GM12878 (cell line): ENCODE data around the gene IPP. TPM values are rescaled to one million over a fixed set of nuclear protein-coding genes. Genes with fewer than 3 reads are reported as not detected.

Experiments used
- ATAC-seq: fragments of 200-7000 bp; cut with Tn5 transposase; 3 replicates; pipeline ENCODE4 v1.9.1; 2020; ENCODE audit warnings: mild to moderate bottlenecking, moderate library complexity
- BruUV-seq: library from RNA; stranded (reverse); fragments of 400-500 nt; replicated peaks from 2 replicates; lab custom pipeline; 2021; lab: Mats Ljungman, UMichigan
- CTCF ChIA-PET: fragments of 300-600 bp; sonication (Branson Sonifier 250); formaldehyde crosslinking; extraction: SDS; loops from one replicate; lab custom pipeline; 2021; ENCODE audit warnings: inconsistent platforms; lab: Yijun Ruan, JAX
- POLR2A ChIA-PET: fragments of 350-600 bp; formaldehyde crosslinking; extraction: SDS; loops from one replicate; lab custom pipeline; 2021; ENCODE audit warnings: inconsistent platforms; lab: Charles Lee
- RAD21 ChIA-PET: fragments of 300-600 bp; sonication (Branson Sonifier 250); formaldehyde crosslinking; loops from one replicate; lab custom pipeline; 2023; ENCODE audit warnings: antibody characterized with exemption; ENCODE audit not compliant: unreplicated experiment; lab: Charles Lee
- SMC1A ChIA-PET: fragments of 300-600 bp; sonication (Branson Sonifier 250); formaldehyde crosslinking; loops from one replicate; lab custom pipeline; 2023; ENCODE audit not compliant: unreplicated experiment, uncharacterized antibody; lab: Charles Lee
- DNase-seq: peaks from one replicate; pipeline ENCODE4 v3.0.0-alpha.2; 2011; ENCODE audit warnings: low read depth, low spot score
- FAIRE-seq: peaks from 3 replicates; lab custom pipeline; 2011; peaks lifted over from hg19 to GRCh38; lab: Jason Lieb, UNC
- H2AFZ ChIP-seq: 2 replicates; pipeline ENCODE4 v1.6.0; 2011; ENCODE audit warnings: low read depth, low read length, control low read depth; ENCODE audit not compliant: control insufficient read depth
- H3K27ac ChIP-seq: 2 replicates; pipeline ENCODE4 v1.5.1; 2011; ENCODE audit warnings: control low read depth; ENCODE audit not compliant: control insufficient read depth, insufficient read depth
- H3K27me3 ChIP-seq, 2 experiments: replicated peaks in 1 of 2; 2 replicates each; pipeline versions ENCODE4 v1.6.0 to v1.6.1; 2011; ENCODE audit warnings: low read length in 1 of 2; ENCODE audit not compliant: control insufficient read depth in 2 of 2, insufficient read depth in 2 of 2
- H3K36me3 ChIP-seq, 2 experiments: 2 replicates each; pipeline ENCODE4 v1.5.1; 2011; ENCODE audit warnings: low read length in 1 of 2; ENCODE audit not compliant: control insufficient read depth in 2 of 2, insufficient read depth in 2 of 2
- H3K4me1 ChIP-seq: 2 replicates; pipeline ENCODE4 v1.6.1; 2011; ENCODE audit warnings: mild to moderate bottlenecking, low read length, moderate library complexity, mixed read lengths; ENCODE audit not compliant: control insufficient read depth, insufficient read depth
- H3K4me2 ChIP-seq: 2 replicates; pipeline ENCODE4 v1.6.0; 2011; ENCODE audit warnings: control low read depth; ENCODE audit not compliant: control insufficient read depth, insufficient read depth
- H3K4me3 ChIP-seq: fragments of 200-600 bp; sonication (generic); 2 replicates; pipeline ENCODE4 v1.5.1; 2016
- H3K79me2 ChIP-seq: 2 replicates; pipeline ENCODE4 v1.6.0; 2011; ENCODE audit warnings: low read length; ENCODE audit not compliant: control insufficient read depth, insufficient read depth
- H3K9ac ChIP-seq: 2 replicates; pipeline ENCODE4 v1.8.0; 2011; ENCODE audit warnings: low read length, control low read depth, mixed read lengths; ENCODE audit not compliant: control insufficient read depth, insufficient read depth
- H3K9me3 ChIP-seq: replicated peaks from 3 replicates; pipeline ENCODE4 v1.5.1; 2011; ENCODE audit warnings: mild to moderate bottlenecking, low read length; ENCODE audit not compliant: control insufficient read depth, insufficient read depth
- H4K20me1 ChIP-seq: 2 replicates; pipeline ENCODE4 v1.6.0; 2011; ENCODE audit not compliant: control insufficient read depth, insufficient read depth
- CBX5 ChIP-seq: sonication (generic); IDR thresholded peaks from 2 replicates; pipeline ENCODE4 v1.6.1; 2016; ENCODE audit warnings: low read depth, moderate library complexity, mild to moderate bottlenecking, inconsistent platforms
- MXI1 ChIP-seq: fragments of 150-350 bp; IDR thresholded peaks from 2 replicates; pipeline ENCODE4 v1.6.1; 2011; ENCODE audit warnings: low read depth, mild to moderate bottlenecking, inconsistent platforms, low read length, improper control_type of control experiment
- NR2C1 ChIP-seq: fragments of 450-650 bp; IDR thresholded peaks from 2 replicates; pipeline ENCODE4 v1.6.1; 2017; ENCODE audit warnings: antibody characterized with exemption, mild to moderate bottlenecking, moderate library complexity
- RB1 ChIP-seq: fragments of 450-650 bp; formaldehyde crosslinking; IDR thresholded peaks from 2 replicates; pipeline ENCODE4 v1.6.1; 2017; ENCODE audit warnings: mild to moderate bottlenecking, borderline replicate concordance
- RFX5 ChIP-seq: IDR thresholded peaks from 2 replicates; pipeline ENCODE4 v1.6.1; 2011; ENCODE audit warnings: low read depth, low read length, improper control_type of control experiment
- SMC3 ChIP-seq: IDR thresholded peaks from 2 replicates; pipeline ENCODE4 v1.6.1; 2011; ENCODE audit warnings: low read length, improper control_type of control experiment, borderline replicate concordance
- SUZ12 ChIP-seq: fragments of 200-600 bp; sonication (generic); IDR thresholded peaks from one replicate; pipeline ENCODE4 v1.6.1; 2018; ENCODE audit warnings: antibody characterized with exemption, mild to moderate bottlenecking; ENCODE audit not compliant: unreplicated experiment
- YY1 ChIP-seq: IDR thresholded peaks from 2 replicates; pipeline ENCODE4 v1.6.1; 2011; ENCODE audit warnings: low read depth, mild to moderate bottlenecking, low read length
- WGBS: methylation state at CpG from one replicate; pipeline ENCODE4 v1.1.6; 2016; ENCODE audit warnings: low lambda C conversion rate; ENCODE audit not compliant: insufficient replicate concordance, insufficient coverage; ENCODE audit errors: missing lambda C conversion rate; 5-methylcytosine and 5-hydroxymethylcytosine counted together
- in situ Hi-C: fragments of 300-500 bp; cut with MboI; formaldehyde crosslinking; loops from 9 replicates; pipeline ENCODE4 v1.14.3; 2018; ENCODE audit warnings: mixed read lengths
- intact Hi-C: fragments of 100-400 bp; cut with micrococcal nuclease; formaldehyde crosslinking; loops from one replicate; pipeline ENCODE4 v1.14.2; 2022; ENCODE audit not compliant: unreplicated experiment
- polyA plus RNA-seq, 11 experiments: library from polyadenylated mRNA; depleted of rRNA in 4 of 11; unstranded in 6 of 11; stranded (reverse) in 5 of 11; fragments of >200 nt; fragmentation: Nextera tagmentation in 4 of 11; fragmentation: Illumina TruSeq in 1 of 11; extraction: Ambion mirVana in 4 of 11; extraction: Trizol in 1 of 11; gene quantifications; 1 replicate in 1 of 11; 2 replicates in 10 of 11; pipeline versions ENCODE4 v1.2.1 to v1.2.3, GENCODE V29; 2011 to 2016; ENCODE audit warnings: inconsistent platforms in 2 of 11, missing spikeins in 2 of 11, low read depth in 1 of 11
- total RNA-seq, 4 experiments: library from RNA; depleted of rRNA in 3 of 4; stranded (reverse); fragments of >200 nt in 3 of 4; fragmentation: Illumina TruSeq in 1 of 4; extraction: Trizol in 1 of 4; gene quantifications; 2 replicates each; pipeline versions ENCODE4 v1.2.1 to v1.2.3, GENCODE V29; 2013 to 2021
- TF ChIP-seq, protein P1 (sequence below): fragments of 450-650 bp; IDR thresholded peaks from 2 replicates; pipeline ENCODE4 v1.6.1; 2018; ENCODE audit warnings: mild to moderate bottlenecking, low read depth, moderate library complexity; ENCODE audit not compliant: partially characterized antibody
- TF ChIP-seq, protein P2 (sequence below): IDR thresholded peaks from 2 replicates; pipeline ENCODE4 v1.6.1; 2012; ENCODE audit warnings: low read depth, low read length, improper control_type of control experiment
- TF ChIP-seq, protein P3 (sequence below): fragments of 150-350 bp; IDR thresholded peaks from 2 replicates; pipeline ENCODE4 v1.6.1; 2014; ENCODE audit warnings: mild to moderate bottlenecking, low read depth, low read length

The IPP gene
- total and polyA plus RNA-seq, 10 of the 15 experiments (the other 5 are each of a cell fraction or from before 2014, with no cell fraction given): 4.7 to 15.0 (median 10.4) TPM

DNA sequence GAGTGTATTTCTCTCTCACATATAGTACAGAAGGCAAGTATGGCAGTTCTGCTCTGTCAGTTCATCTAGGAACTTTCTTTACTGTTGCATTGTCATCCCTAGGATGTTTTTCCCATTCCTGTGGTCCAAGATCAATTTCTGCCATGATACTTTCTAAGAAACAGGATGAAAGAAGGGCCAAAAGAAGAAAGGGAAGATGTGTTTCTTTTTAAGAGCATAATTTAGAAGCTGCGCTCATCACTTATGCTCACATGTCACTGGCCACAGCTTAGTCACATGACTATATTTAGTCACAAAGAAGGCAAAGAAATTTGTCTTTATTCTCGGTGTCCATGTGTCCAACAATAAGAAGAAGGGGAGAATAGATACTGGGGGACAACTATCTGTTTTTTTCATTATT is 45.9 kb upstream of the IPP start:
- no peak overlapping the region for H2AFZ ChIP-seq

More for the DNA sequence above, 45.9 kb upstream of the IPP start:
- no TSS peak for BruUV-seq
- Histone ChIP-seq H3K27me3 (no peaks in the 10 kb centered on the region), H3K4me2 (no peak overlapping the region), H3K9me3 (no peaks in the 10 kb centered on the region), H3K27ac (no peak overlapping the region), H3K4me3 (no peak overlapping the region), H3K36me3 (no peaks in the 10 kb centered on the region), H3K9ac (no peak overlapping the region), H3K79me2 (no peaks in the 10 kb centered on the region), H4K20me1 (no peaks in the 10 kb centered on the region), H3K4me1 (no peaks in the 10 kb centered on the region)
- DNase-seq: no peak
- WGBS: 50% methylated on average over 2 of the region's 2 CpGs
- intact Hi-C loops: no loop called here
- ChIA-PET CTCF (no interaction called here), RAD21 (interaction anchor here (0.7 kb wide), 1 partner anchor 142 kb away, joined by 4 read pairs; no protein-coding TSS in a partner anchor), POLR2A (interaction anchor here (0.6 to 0.7 kb wide), 3 partner anchors 32 to 238 kb away, joined by 4 to 5 read pairs (median 4); partner anchors contain the start of gene GPBP1L1), SMC1A (interaction anchor here (1.2 kb wide), 1 partner anchor 11 kb away, joined by 3 read pairs; no protein-coding TSS in a partner anchor)
- ATAC-seq: no peak
- in situ Hi-C loops: no loop called here
- TF ChIP-seq SMC3: no peak
- TF ChIP-seq NR2C1: no peak
- TF ChIP-seq, protein P1, sequence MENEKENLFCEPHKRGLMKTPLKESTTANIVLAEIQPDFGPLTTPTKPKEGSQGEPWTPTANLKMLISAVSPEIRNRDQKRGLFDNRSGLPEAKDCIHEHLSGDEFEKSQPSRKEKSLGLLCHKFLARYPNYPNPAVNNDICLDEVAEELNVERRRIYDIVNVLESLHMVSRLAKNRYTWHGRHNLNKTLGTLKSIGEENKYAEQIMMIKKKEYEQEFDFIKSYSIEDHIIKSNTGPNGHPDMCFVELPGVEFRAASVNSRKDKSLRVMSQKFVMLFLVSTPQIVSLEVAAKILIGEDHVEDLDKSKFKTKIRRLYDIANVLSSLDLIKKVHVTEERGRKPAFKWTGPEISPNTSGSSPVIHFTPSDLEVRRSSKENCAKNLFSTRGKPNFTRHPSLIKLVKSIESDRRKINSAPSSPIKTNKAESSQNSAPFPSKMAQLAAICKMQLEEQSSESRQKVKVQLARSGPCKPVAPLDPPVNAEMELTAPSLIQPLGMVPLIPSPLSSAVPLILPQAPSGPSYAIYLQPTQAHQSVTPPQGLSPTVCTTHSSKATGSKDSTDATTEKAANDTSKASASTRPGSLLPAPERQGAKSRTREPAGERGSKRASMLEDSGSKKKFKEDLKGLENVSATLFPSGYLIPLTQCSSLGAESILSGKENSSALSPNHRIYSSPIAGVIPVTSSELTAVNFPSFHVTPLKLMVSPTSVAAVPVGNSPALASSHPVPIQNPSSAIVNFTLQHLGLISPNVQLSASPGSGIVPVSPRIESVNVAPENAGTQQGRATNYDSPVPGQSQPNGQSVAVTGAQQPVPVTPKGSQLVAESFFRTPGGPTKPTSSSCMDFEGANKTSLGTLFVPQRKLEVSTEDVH: no peak
- TF ChIP-seq SUZ12: no peak
- TF ChIP-seq CBX5: no peak
- no peak for TF ChIP-seq MXI1
- TF ChIP-seq, protein P2, sequence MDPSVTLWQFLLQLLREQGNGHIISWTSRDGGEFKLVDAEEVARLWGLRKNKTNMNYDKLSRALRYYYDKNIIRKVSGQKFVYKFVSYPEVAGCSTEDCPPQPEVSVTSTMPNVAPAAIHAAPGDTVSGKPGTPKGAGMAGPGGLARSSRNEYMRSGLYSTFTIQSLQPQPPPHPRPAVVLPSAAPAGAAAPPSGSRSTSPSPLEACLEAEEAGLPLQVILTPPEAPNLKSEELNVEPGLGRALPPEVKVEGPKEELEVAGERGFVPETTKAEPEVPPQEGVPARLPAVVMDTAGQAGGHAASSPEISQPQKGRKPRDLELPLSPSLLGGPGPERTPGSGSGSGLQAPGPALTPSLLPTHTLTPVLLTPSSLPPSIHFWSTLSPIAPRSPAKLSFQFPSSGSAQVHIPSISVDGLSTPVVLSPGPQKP: no peak
- TF ChIP-seq RB1: no peak
- no peak for TF ChIP-seq RFX5
- TF ChIP-seq, protein P3, sequence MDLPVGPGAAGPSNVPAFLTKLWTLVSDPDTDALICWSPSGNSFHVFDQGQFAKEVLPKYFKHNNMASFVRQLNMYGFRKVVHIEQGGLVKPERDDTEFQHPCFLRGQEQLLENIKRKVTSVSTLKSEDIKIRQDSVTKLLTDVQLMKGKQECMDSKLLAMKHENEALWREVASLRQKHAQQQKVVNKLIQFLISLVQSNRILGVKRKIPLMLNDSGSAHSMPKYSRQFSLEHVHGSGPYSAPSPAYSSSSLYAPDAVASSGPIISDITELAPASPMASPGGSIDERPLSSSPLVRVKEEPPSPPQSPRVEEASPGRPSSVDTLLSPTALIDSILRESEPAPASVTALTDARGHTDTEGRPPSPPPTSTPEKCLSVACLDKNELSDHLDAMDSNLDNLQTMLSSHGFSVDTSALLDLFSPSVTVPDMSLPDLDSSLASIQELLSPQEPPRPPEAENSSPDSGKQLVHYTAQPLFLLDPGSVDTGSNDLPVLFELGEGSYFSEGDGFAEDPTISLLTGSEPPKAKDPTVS: no peak
- TF ChIP-seq YY1: no peak
- FAIRE-seq: no peak
